ENCODE measurements around the gene PEX12.
A peak's percentile ranks its signal among the peaks of the same experiment; 100 is the strongest.

The PEX12 gene

GRCh38 chr17:35578197-35578928 is at the start of gene PEX12:
TSS of gene PEX12 (minus strand) at chr17:35578571. CDS start at chr17:35578021, 550 bp downstream.
- no peak for TF ChIP-seq CTCF (IDR thresholded peaks at IDR 0.05; ENCODE audit: control insufficient read depth, insufficient read depth, low read depth, low read length, missing control alignments)
- no peak for DNase-seq (ENCODE audit: low read depth)
- H3K4me3 ChIP-seq (ENCODE audit: control insufficient read depth, low read depth, low read length), result peak within 1 kb of the TSS; percentile 79

GRCh38 chr17:35627417-35627816 is 49.0 kb upstream of the PEX12 start:
- TF ChIP-seq CTCF (IDR thresholded peaks at IDR 0.05; ENCODE audit: control insufficient read depth, insufficient read depth, low read depth, low read length, missing control alignments), result no peak
- H3K4me3 ChIP-seq (ENCODE audit: control insufficient read depth, low read depth, low read length), result no peak overlapping the region
- DNase-seq (ENCODE audit: low read depth), result no peak

- DNase-seq (ENCODE audit: low read depth), result no peak
- no peak overlapping the region for H3K4me3 ChIP-seq (ENCODE audit: control insufficient read depth, low read depth, low read length)
- TF ChIP-seq CTCF (IDR thresholded peaks at IDR 0.05; ENCODE audit: control insufficient read depth, insufficient read depth, low read depth, low read length, missing control alignments), result no peak
Observed at GRCh38 chr17:35621768-35622167, 43.4 kb upstream of the PEX12 start.

GRCh38 chr17:35618628-35619027 is 40.3 kb upstream of the PEX12 start:
- DNase-seq (ENCODE audit: low read depth), result no peak
- no peak overlapping the region for H3K4me3 ChIP-seq (ENCODE audit: control insufficient read depth, low read depth, low read length)
- no peak for TF ChIP-seq CTCF (IDR thresholded peaks at IDR 0.05; ENCODE audit: control insufficient read depth, insufficient read depth, low read depth, low read length, missing control alignments)

GRCh38 chr17:35617505-35617904 is 39.1 kb upstream of the PEX12 start:
- TF ChIP-seq CTCF (IDR thresholded peaks at IDR 0.05; ENCODE audit: control insufficient read depth, insufficient read depth, low read depth, low read length, missing control alignments), result no peak
- no peak for DNase-seq (ENCODE audit: low read depth)
- H3K4me3 ChIP-seq (ENCODE audit: control insufficient read depth, low read depth, low read length), result no peak overlapping the region

- no peak for DNase-seq (ENCODE audit: low read depth)
- H3K4me3 ChIP-seq (ENCODE audit: control insufficient read depth, low read depth, low read length), result no peak overlapping the region
- no peak for TF ChIP-seq CTCF (IDR thresholded peaks at IDR 0.05; ENCODE audit: control insufficient read depth, insufficient read depth, low read depth, low read length, missing control alignments)
Observed at GRCh38 chr17:35616536-35616935, 38.2 kb upstream of the PEX12 start.
